T-helper 17 cell (primary cell): Measurements from ENCODE around the gene NFIC. TPM values are rescaled to one million over a fixed set of nuclear protein-coding genes. Genes with fewer than 3 reads are reported as not detected.

ENCODE experiments used
- ATAC-seq: fragments of 150-1000 bp; cut with Tn5 transposase; 2 replicates; pipeline ENCODE4 v1.10.0; 2021; ENCODE audit warnings: mild to moderate bottlenecking, moderate library complexity
- DNase-seq, 3 donors: peaks; one replicate each; pipeline versions ENCODE4 v3.0.0 to v3.0.0-alpha.2; 2020 to 2021
- H3K9me3 ChIP-seq: one replicate; pipeline ENCODE4 v1.7.0; 2013; ENCODE audit warnings: low read length, mild to moderate bottlenecking; ENCODE audit not compliant: control insufficient read depth, poor library complexity, severe bottlenecking
- H3K27ac Mint-ChIP-seq: one replicate; pipeline ENCODE4 v1.8.0; 2022; ENCODE audit warnings: mild to moderate bottlenecking, moderate library complexity, mixed read lengths
- H3K27me3 Mint-ChIP-seq: one replicate; pipeline ENCODE4 v1.8.0; 2022; ENCODE audit warnings: mixed read lengths
- H3K36me3 Mint-ChIP-seq: one replicate; pipeline ENCODE4 v1.8.0; 2022; ENCODE audit warnings: low read depth, mixed read lengths
- H3K4me1 Mint-ChIP-seq: one replicate; pipeline ENCODE4 v1.8.0; 2022; ENCODE audit warnings: mild to moderate bottlenecking, mixed read lengths
- H3K4me3 Mint-ChIP-seq: one replicate; pipeline ENCODE4 v1.8.0; 2022; ENCODE audit warnings: mild to moderate bottlenecking, moderate library complexity, mixed read lengths
- total RNA-seq, 4 donors: library from RNA in 2 of 4; stranded (reverse) in 2 of 4; gene quantifications; one replicate each; pipeline ENCODE4 v1.2.3 and lab custom pipeline; 2022 to 2026

NFIC gene
- total RNA-seq, 2 donors from 2014 or later, result 29.0 to 29.3 TPM

DNA sequence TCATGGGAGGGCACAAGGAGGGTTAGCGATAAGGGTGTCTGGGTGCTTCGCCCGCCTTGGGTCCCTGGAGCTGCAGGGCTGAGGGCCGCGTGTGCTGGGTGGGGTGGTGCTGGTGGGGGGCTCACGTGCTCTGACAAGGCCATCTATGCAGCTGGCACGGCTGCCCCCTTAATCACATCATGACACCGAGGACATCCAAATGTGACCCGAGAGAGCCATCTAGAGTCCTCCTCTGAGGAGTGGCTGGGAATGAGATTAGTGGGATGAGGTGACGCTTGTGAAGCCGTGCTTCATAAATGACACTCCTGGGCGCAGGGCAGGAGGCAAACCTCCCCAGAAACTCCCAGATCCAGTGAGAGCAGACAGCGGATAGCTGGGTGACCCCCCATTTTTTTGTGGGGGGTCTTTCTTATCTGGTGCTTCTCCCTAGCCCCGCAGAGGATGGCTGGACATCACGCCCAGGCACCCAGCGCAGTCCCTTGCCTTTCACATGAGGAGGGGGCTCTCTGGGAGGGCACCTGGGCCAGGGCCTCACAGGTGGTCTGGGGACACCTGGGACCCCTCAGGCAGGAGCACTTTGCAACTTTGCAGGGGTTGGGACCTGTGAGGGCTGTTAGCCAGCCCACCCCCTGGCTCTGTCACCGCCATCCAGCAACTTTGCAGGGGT lies 146.3 kb downstream of the NFIC start:
- peaks cover 45% of the 10 kb centered on the region for H3K4me1 Mint-ChIP-seq
- no peak overlapping the region for H3K4me3 Mint-ChIP-seq
- DNase-seq (no peak), ATAC-seq (no peak)
- peak overlapping the region; percentile 11 for H3K27ac Mint-ChIP-seq
- H3K36me3 Mint-ChIP-seq, result peaks cover 2% of the 10 kb centered on the region
- no peaks in the 10 kb centered on the region for H3K9me3 ChIP-seq
- no peaks in the 10 kb centered on the region for H3K27me3 Mint-ChIP-seq

DNA sequence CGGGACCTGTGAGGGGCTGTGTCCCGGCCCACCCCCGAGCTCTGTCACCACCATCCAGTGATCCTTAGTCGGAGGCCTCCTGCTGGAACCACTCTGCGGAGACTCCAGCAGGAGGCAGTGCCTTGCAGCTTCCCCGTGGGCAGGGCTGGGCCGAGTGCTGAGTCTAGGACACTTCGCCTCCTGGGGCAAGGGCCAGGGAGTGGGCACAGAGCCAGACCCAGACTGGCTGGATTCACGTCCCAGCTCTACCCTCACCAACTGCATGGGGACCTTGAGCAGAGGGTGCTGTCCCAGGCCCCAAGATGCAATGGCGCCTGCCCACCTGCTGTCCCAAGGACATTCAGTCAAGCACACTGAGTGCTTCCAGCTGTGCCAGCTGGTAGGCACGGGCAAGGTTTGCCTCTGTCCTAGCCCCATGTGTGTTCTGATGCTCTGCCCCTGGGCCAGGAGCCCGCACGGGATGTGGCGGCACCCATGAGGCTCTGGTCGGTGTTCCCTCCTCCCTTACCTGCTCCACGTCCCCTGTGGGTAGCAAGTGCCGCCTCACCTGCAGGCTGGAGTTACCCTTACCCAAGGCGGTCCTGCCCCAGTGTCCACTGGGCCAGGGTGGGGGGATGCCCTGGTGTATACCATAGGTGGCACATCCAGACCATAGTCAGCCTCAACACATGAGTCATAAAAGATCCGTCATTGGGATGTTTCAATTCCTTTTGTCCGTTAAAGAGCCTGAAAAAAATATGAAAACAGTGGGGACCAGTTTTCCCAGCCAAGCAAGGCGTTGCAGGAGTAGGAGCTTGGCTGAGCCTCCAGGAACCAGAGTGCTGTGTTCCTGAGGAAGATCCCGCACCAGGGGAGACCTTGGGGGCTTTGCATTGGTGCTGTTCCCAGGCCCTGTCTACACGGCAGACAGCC lies 147.1 kb downstream of the NFIC start:
- Mint-ChIP-seq H3K27me3 (no peaks in the 10 kb centered on the region), H3K4me1 (peaks cover 43% of the 10 kb centered on the region), H3K36me3 (peaks cover 2% of the 10 kb centered on the region), H3K27ac (no peak overlapping the region), H3K4me3 (no peak overlapping the region)
- no peak for DNase-seq
- H3K9me3 ChIP-seq, result no peaks in the 10 kb centered on the region
- ATAC-seq, result no peak

DNA sequence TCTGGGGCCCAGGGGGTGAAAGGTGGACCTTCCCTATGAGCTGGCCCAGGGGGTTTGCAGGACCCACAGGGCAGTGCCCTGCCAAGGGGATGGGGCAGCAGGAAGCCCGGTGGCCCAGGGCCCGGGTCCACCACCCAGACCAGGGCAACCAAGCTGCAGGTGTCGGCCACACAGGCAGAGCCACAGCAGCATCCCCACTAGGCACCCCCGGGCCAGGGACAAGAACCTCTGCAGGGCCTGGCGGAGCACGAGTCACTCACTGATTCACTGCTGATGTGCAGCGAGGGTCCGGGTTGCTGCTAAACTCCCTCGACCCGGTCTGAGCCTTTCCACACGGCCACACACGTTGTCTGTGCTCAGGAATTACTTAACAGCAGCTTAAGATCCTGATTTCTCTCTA lies 148.5 kb downstream of the NFIC start:
- Mint-ChIP-seq H3K36me3 (peaks cover 2% of the 10 kb centered on the region), H3K27me3 (no peaks in the 10 kb centered on the region), H3K4me3 (no peak overlapping the region), H3K27ac (peak overlapping the region; percentile 68), H3K4me1 (peaks cover 32% of the 10 kb centered on the region)
- no peaks in the 10 kb centered on the region for H3K9me3 ChIP-seq
- DNase-seq (no peak), ATAC-seq (no peak)

DNA sequence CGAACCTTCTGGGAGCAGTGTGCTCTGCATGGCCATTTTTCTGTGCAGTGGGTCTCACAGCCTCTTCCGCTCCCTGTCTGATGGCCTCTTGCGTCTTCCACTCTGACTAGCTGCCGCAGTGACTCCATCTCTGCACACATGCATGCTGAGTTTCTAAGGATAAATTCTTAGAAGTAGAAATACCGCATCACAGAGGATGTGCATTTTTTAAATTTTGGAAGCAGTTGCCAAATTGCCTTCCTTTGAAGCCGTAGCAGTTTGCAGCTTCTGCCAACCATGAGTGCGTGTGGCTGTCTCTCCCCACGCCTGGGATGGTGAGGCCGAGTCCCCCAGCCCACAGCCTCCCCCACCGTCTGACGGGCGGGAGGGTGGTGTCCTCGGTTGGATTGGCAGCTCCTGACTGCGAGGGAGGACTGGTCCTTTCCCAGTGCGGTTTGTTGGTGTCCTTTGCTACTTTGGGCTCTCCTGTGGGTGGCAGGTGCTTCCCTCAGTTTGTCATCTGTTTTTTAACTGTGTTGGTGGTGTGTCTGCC lies 149.6 kb downstream of the NFIC start:
- Mint-ChIP-seq H3K27ac (peak overlapping the region; percentile 68), H3K36me3 (peaks cover 2% of the 10 kb centered on the region), H3K4me1 (peaks cover 30% of the 10 kb centered on the region), H3K27me3 (no peaks in the 10 kb centered on the region), H3K4me3 (no peak overlapping the region)
- ATAC-seq, result no peak
- no peaks in the 10 kb centered on the region for H3K9me3 ChIP-seq
- no peak for DNase-seq

DNA sequence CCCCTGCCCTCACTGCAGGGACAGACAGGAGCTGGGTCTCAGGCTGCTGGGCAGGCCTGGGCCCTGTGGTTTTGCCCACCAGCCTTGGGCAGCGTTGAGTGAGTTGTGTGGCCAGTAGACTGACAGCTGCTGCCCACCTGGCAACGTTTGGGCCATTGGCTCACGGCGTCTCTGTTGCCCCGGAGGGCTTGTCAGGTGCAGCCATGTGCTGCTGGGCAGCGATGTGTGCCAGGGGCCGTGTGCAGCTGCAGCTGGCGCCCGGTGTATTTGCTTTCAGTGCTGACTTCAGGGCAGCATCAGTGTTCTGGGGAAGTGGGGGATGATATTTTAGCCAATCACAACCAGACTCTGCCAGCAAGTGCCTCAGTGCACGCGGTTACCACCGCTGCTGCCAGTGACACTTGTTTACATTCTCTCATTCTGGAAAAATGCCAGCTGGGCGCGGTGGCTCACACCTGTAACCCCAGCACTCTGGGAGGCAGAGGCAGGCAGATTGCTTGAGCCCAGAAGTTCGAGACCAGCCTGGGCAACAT lies 150.4 kb downstream of the NFIC start:
- peak overlapping the region; percentile 55 for H3K4me3 Mint-ChIP-seq
- no peaks in the 10 kb centered on the region for H3K9me3 ChIP-seq
- ATAC-seq, result peak; percentile 84
- peak overlapping the region; percentile 68 for H3K27ac Mint-ChIP-seq
- H3K4me1 Mint-ChIP-seq, result peaks cover 28% of the 10 kb centered on the region
- DNase-seq, result no peak
- H3K36me3 Mint-ChIP-seq, result peaks cover 2% of the 10 kb centered on the region
- H3K27me3 Mint-ChIP-seq, result no peaks in the 10 kb centered on the region

DNA sequence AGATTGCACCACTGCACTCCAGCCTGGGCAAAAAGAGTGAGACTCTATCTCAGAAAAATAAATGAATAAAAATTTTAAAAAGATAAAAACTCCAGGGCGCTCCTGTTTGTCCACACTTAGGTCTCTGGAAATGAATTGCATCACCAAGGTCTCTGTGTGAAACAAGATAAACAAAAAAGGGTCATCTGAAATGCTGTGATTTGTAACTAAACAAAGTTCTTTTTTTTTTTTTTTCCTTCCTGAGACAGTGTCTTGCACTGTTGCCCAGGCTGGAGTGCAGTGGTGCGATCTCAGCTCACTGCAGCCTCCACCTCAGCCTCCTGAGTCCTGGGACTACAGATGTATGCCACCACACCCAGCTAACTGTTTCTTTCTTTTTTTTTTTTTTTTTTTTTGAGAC lies 151.3 kb downstream of the NFIC start:
- DNase-seq (no peak), ATAC-seq (no peak)
- no peaks in the 10 kb centered on the region for H3K27me3 Mint-ChIP-seq
- H3K27ac Mint-ChIP-seq, result no peak overlapping the region
- peaks cover 2% of the 10 kb centered on the region for H3K36me3 Mint-ChIP-seq
- H3K9me3 ChIP-seq, result no peaks in the 10 kb centered on the region
- H3K4me1 Mint-ChIP-seq, result peaks cover 25% of the 10 kb centered on the region
- H3K4me3 Mint-ChIP-seq, result no peak overlapping the region

DNA sequence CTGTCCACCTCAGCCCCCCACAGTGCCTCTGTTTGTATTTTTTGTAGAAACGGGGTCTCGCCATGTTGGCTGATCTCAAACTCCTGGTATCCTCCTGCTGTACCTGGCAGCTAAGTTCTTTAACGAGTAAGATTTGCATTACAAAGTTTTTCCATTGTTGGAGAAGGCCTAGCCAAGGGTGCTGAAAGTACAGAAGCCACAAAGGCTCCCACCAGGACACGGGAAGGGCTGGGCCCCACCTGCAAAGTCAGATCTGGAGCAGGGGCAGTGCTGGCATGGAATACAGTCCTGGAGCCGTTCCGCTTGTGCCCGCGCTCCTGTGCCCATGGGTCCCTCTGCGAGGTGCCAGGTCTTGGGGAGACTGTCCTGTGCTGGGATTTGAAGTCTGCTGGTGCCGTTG lies 151.9 kb downstream of the NFIC start:
- peaks cover 25% of the 10 kb centered on the region for H3K4me1 Mint-ChIP-seq
- peaks cover 2% of the 10 kb centered on the region for H3K36me3 Mint-ChIP-seq
- ATAC-seq (no peak), DNase-seq (no peak)
- H3K9me3 ChIP-seq, result no peaks in the 10 kb centered on the region
- H3K4me3 Mint-ChIP-seq, result no peak overlapping the region
- H3K27me3 Mint-ChIP-seq, result no peaks in the 10 kb centered on the region
- H3K27ac Mint-ChIP-seq, result peak overlapping the region; percentile 24

DNA sequence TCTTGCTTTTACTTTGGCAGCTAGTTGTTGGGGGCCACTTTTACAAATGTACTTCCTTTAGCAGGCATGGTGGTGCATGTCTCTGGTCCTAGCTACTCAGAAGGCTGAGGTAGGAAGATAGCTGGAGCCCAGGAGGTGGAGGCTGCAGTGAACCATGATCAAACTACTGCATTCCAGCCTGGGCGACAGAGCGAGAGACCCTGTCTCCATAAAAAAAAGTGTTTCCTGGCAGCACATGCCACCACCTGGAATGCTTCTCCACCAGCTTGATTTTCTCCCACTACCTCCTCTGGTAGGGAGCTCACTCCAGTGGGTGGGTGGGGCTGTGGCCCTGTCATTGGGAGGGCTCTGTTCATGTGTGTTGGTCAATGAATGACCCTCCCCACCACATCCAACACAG lies 152.3 kb downstream of the NFIC start:
- ATAC-seq (no peak), DNase-seq (no peak)
- no peaks in the 10 kb centered on the region for H3K9me3 ChIP-seq
- Mint-ChIP-seq H3K4me3 (no peak overlapping the region), H3K36me3 (peaks cover 2% of the 10 kb centered on the region), H3K27me3 (no peaks in the 10 kb centered on the region), H3K4me1 (peaks cover 25% of the 10 kb centered on the region), H3K27ac (peak overlapping the region; percentile 24)

Other genes starting within 250 kb of the NFIC start
- gene GNA15, start 230.6 kb upstream of the NFIC start, total RNA-seq, result 10 to 100 TPM; 28.7 to 54.1 TPM
- 10 to 100 TPM; 83.1 to 97.0 TPM for gene S1PR4, start 187.8 kb upstream of the NFIC start, total RNA-seq
- gene NCLN, start 180.7 kb upstream of the NFIC start, total RNA-seq, result 10 to 100 TPM; 47.8 to 50.6 TPM
- under 1 TPM; 0.42 to 0.57 TPM for gene CELF5, start 141.9 kb upstream of the NFIC start, total RNA-seq
- gene SMIM24, start 113.9 kb downstream of the NFIC start, total RNA-seq, result not detected
- not detected for gene SMIM44, start 116.9 kb downstream of the NFIC start, total RNA-seq
- 1 to 10 TPM; 4.1 to 5.2 TPM for gene DOHH, start 134.1 kb downstream of the NFIC start, total RNA-seq
- 10 to 100 TPM; 95.0 to 96.6 TPM for gene FZR1, start 139.7 kb downstream of the NFIC start, total RNA-seq
- gene TEKTIP1, start 172.6 kb downstream of the NFIC start, total RNA-seq, result 1 to 10 TPM; 5.0 to 8.4 TPM
- 10 to 100 TPM; 58.1 to 62.0 TPM for gene MFSD12, start 191.0 kb downstream of the NFIC start, total RNA-seq
- 10 to 100 TPM; 34.0 to 36.7 TPM for gene HMG20B, start 206.4 kb downstream of the NFIC start, total RNA-seq
- gene GIPC3, start 218.9 kb downstream of the NFIC start, total RNA-seq, result 1 to 10 TPM in 1 of 2 donors, under 1 TPM in 1; 0.42 to 3.3 TPM
- gene TBXA2R, start 240.3 kb downstream of the NFIC start, total RNA-seq, result 10 to 100 TPM in 1 of 2 donors, 1 to 10 TPM in 1; 1.0 to 10.4 TPM